GM18499 (cell line): ENCODE results near the gene ZNF608.
A peak's percentile ranks its signal among the peaks of the same experiment; 100 is the strongest.

Source experiments
- ATAC-seq: cut with Tn5 transposase; IDR thresholded peaks from one replicate; pipeline ENCODE4 v1.9.1; 2021; ENCODE audit warnings: moderate number of reproducible peaks; ENCODE audit not compliant: insufficient read depth, unreplicated experiment

ZNF608 gene

GRCh38 chr5:124740071-124740470, 6.4 kb downstream of the ZNF608 start:
- ATAC-seq, result no peak

- no peak for ATAC-seq
Measured at GRCh38 chr5:124739634-124740025, 6.8 kb downstream of the ZNF608 start.

- no peak for ATAC-seq
Measured at GRCh38 chr5:124738681-124739633, 7.5 kb downstream of the ZNF608 start.

- no peak for ATAC-seq
Measured at GRCh38 chr5:124737651-124738050, 8.8 kb downstream of the ZNF608 start.

- ATAC-seq, result no peak
Measured at GRCh38 chr5:124736805-124737188, 9.6 kb downstream of the ZNF608 start.

GRCh38 chr5:124736082-124736804, 10.2 kb downstream of the ZNF608 start:
- ATAC-seq, result no peak

- ATAC-seq, result no peak
Measured at GRCh38 chr5:124735169-124735858, 11.1 kb downstream of the ZNF608 start.

- ATAC-seq, result no peak
Measured at GRCh38 chr5:124734574-124735168, 11.8 kb downstream of the ZNF608 start.

GRCh38 chr5:124733329-124733650, 13.1 kb downstream of the ZNF608 start:
- ATAC-seq, result no peak

- ATAC-seq, result no peak
Measured at GRCh38 chr5:124732428-124733328, 13.8 kb downstream of the ZNF608 start.

- no peak for ATAC-seq
Measured at GRCh38 chr5:124730381-124730780, 16.1 kb downstream of the ZNF608 start.

- peak; percentile 70 for ATAC-seq
Measured at GRCh38 chr5:124729720-124730359, 16.6 kb downstream of the ZNF608 start.

GRCh38 chr5:124728968-124729332, 17.5 kb downstream of the ZNF608 start:
- no peak for ATAC-seq

GRCh38 chr5:124728331-124728967, 18.0 kb downstream of the ZNF608 start:
- no peak for ATAC-seq

GRCh38 chr5:124726631-124727362, 19.6 kb downstream of the ZNF608 start:
- ATAC-seq, result no peak

GRCh38 chr5:124725622-124726258, 20.7 kb downstream of the ZNF608 start:
- ATAC-seq, result no peak

GRCh38 chr5:124725040-124725434, 21.4 kb downstream of the ZNF608 start:
- no peak for ATAC-seq
